Measurements from ENCODE around the gene NDNF.

- TF ChIP-seq POLR2AphosphoS5 (IDR thresholded peaks at IDR 0.05; ENCODE audit: low read depth, low read length) = no peak
- no peak for TF ChIP-seq TEAD4 (IDR thresholded peaks at IDR 0.05; ENCODE audit: borderline replicate concordance, insufficient read depth)
- no peak for TF ChIP-seq PBX3 (IDR thresholded peaks at IDR 0.05)
- TF ChIP-seq, protein P1, sequence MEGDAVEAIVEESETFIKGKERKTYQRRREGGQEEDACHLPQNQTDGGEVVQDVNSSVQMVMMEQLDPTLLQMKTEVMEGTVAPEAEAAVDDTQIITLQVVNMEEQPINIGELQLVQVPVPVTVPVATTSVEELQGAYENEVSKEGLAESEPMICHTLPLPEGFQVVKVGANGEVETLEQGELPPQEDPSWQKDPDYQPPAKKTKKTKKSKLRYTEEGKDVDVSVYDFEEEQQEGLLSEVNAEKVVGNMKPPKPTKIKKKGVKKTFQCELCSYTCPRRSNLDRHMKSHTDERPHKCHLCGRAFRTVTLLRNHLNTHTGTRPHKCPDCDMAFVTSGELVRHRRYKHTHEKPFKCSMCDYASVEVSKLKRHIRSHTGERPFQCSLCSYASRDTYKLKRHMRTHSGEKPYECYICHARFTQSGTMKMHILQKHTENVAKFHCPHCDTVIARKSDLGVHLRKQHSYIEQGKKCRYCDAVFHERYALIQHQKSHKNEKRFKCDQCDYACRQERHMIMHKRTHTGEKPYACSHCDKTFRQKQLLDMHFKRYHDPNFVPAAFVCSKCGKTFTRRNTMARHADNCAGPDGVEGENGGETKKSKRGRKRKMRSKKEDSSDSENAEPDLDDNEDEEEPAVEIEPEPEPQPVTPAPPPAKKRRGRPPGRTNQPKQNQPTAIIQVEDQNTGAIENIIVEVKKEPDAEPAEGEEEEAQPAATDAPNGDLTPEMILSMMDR (IDR thresholded peaks at IDR 0.05) = no peak
- no peak for TF ChIP-seq RCOR1 (IDR thresholded peaks at IDR 0.05; ENCODE audit: low read length)
- TF ChIP-seq EP300 (IDR thresholded peaks at IDR 0.05; ENCODE audit: borderline replicate concordance in 1 of 2, low read depth in 1 of 2, low read length in 1 of 2) = no peak
Measured at GRCh38 chr4:121076416-121076815, 4.1 kb upstream of the NDNF start.
